Dendritic cell treated with granulocyte-macrophage colony-stimulating factor and Interleukin-4, amounts not matched to agents 40 ng/mL and 50 ng/mL, for 4 days (primary cell): ENCODE data around the gene CROCC.

Experiments used
- H3K27ac Mint-ChIP-seq: one replicate; pipeline ENCODE4 v1.8.0; 2022; ENCODE audit warnings: mild to moderate bottlenecking, mixed read lengths
- H3K27me3 Mint-ChIP-seq: one replicate; pipeline ENCODE4 v1.8.0; 2022; ENCODE audit warnings: mild to moderate bottlenecking, mixed read lengths
- H3K36me3 Mint-ChIP-seq: one replicate; pipeline ENCODE4 v1.8.0; 2022; ENCODE audit warnings: low read depth, mixed read lengths
- H3K4me1 Mint-ChIP-seq: one replicate; pipeline ENCODE4 v1.8.0; 2022; ENCODE audit warnings: low read depth, mixed read lengths
- H3K4me3 Mint-ChIP-seq: one replicate; pipeline ENCODE4 v1.8.0; 2022; ENCODE audit warnings: mild to moderate bottlenecking, moderate library complexity, mixed read lengths
- H3K9me3 Mint-ChIP-seq: one replicate; pipeline ENCODE4 v1.8.0; 2022; ENCODE audit warnings: mixed read lengths
- intact Hi-C: fragments of 100-400 bp; cut with micrococcal nuclease; formaldehyde crosslinking; loops from one replicate; pipeline ENCODE4 v1.15.0; 2022

The CROCC gene

DNA sequence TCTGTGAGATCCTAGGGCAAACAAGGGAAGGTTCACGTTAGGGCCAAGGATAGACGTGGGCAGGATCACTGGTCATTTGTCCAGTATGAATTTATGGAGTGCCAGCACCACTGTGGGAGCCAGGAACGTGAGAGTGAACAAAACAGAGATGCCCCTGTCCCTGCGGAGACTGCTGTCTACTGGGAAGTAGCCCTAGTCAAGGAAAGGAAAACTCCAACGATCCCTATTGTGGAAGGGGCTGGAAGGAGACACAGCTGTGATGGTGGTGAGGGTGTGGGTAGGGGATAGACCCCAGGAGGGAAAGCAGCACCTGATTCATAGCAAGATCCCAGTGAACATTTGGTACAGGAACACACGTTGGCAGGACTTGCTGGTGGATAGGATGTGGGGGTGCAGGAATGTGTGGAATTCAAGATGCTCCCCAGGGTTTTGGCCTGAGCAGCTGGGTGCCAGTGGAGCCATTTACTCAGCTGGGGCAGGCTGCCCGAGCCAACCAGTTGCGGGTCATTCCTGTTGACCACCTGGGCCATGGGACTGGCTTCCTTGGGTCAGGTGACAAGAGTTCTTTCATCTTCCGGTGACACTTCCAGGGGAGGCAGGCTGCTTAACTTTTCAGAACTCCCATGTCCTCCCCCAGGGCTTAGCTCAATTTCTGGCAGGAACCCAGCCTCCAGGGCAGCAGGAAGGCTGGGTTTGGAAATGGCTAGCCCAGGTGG is 91.2 kb downstream of the CROCC start:
- intact Hi-C loops, result loop anchor here (2.0 kb wide), 1 partner anchor 14 kb away; no protein-coding TSS in a partner anchor
- peaks cover 10% of the 10 kb centered on the region for H3K27me3 Mint-ChIP-seq
- peaks cover 52% of the 10 kb centered on the region for H3K4me1 Mint-ChIP-seq
- H3K4me3 Mint-ChIP-seq, result no peak overlapping the region
- no peak overlapping the region for H3K27ac Mint-ChIP-seq
- no peaks in the 10 kb centered on the region for H3K9me3 Mint-ChIP-seq
- H3K36me3 Mint-ChIP-seq, result peaks cover 12% of the 10 kb centered on the region

DNA sequence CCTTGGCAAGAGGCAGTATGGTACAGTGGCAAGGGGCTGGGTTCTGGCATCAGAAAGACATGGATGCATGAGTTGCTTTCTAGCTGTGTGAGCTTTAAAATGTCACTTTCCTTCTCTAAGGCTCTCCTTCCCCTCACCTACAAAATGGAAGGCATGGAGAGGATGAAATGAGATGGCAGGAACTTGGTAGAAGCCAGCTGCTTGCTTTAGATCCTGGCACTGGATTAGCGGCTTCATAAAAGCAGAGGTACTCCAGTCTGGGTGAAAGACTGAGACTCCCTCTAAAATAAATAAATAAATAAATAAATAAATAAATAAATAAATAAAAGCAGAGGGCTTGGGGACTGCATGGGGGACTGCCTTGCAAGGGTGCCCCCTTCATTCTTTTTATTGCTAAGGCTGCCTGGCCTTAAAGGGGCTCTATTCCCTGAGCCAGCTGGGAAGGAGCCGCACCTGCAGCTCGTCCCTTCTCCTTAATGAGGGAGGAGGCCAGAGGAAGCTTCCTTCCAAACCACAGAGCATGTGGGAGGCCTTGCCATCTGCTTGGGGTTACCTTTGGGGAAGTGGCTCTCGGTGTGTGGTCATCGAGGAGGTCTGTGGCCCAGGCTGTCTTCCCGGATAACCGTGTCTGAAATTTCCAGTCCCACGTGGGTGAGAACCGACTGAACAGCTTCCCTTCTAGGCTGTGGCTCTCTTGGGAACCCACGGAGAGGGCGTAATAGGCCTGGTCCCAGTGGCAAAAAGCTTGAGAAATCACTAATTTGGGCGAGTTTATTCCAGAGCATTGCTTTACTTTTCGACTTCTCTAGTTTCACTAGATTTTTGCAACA is 92.0 kb downstream of the CROCC start:
- H3K4me3 Mint-ChIP-seq, result no peak overlapping the region
- H3K27ac Mint-ChIP-seq, result peak overlapping the region; percentile 52
- H3K27me3 Mint-ChIP-seq, result peaks cover 10% of the 10 kb centered on the region
- H3K36me3 Mint-ChIP-seq, result peaks cover 20% of the 10 kb centered on the region
- H3K9me3 Mint-ChIP-seq, result no peaks in the 10 kb centered on the region
- H3K4me1 Mint-ChIP-seq, result peaks cover 52% of the 10 kb centered on the region
- intact Hi-C loops, result loop anchor here (2.0 kb wide), 1 partner anchor 13 kb away; no protein-coding TSS in a partner anchor

DNA sequence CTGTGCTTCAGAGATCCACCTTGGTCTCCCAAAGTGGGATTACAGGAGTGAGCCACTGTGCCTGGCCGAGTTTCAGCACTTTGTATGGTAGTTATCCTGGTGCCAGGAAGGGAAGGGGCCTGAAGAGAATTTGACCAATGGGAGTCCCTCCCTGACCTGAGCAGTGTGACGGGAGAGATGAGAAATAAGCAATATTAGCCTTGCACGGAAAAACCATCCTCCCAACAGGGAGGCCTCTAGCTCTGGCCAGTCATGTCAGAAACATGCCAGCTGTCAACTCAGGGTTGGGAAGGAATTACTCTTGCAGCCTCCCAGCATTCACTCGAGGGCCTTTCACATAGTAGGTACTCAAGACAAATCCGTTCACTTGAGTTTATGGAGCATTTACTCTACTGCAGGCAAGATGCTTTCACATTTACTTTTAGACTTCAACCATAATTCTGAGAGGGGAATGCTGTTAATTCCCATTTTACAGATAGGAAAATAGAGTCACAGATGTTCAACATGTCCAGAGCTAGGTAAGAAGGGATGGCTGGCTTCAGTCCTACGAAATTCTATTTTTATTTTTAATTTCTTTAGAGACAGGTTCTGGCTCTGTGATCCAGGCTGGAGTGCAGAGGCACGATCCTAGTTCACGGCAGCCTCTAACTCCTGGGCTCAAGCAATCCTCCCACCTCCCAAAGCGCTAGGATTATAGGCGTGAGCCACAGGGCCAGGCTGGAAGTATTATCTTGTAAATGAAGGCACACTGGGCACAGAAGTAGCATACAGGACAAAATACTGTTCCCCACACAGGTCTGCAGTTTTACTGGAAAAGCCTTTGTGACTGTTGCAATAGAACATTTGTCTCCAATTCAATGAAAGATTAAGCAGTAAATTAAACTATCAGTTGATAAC is 93.2 kb downstream of the CROCC start:
- intact Hi-C loops, result no loop called here
- Mint-ChIP-seq H3K4me3 (no peak overlapping the region), H3K36me3 (peaks cover 32% of the 10 kb centered on the region), H3K27ac (peak overlapping the region; percentile 52), H3K4me1 (peaks cover 49% of the 10 kb centered on the region), H3K9me3 (no peaks in the 10 kb centered on the region), H3K27me3 (peaks cover 10% of the 10 kb centered on the region)

DNA sequence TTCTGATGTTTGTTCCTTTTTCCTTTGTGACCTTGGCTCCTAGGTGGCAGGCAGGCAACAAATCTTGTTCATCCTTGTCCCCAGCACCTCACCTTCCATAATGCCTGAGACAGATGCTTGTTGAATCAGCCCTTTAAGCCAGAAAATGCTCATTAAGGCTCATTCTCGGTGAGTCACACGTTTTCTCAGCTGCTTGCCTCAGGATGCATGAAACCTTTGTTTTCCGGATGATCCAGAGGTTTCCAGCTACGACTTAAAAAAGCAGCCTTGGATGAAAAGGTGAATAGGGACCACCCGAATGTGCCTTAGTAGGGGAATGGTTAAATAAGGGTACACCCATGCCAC is 94.6 kb downstream of the CROCC start:
- no peaks in the 10 kb centered on the region for H3K9me3 Mint-ChIP-seq
- no peak overlapping the region for H3K27ac Mint-ChIP-seq
- peaks cover 10% of the 10 kb centered on the region for H3K27me3 Mint-ChIP-seq
- H3K4me1 Mint-ChIP-seq, result peaks cover 37% of the 10 kb centered on the region
- intact Hi-C loops, result no loop called here
- peaks cover 46% of the 10 kb centered on the region for H3K36me3 Mint-ChIP-seq
- H3K4me3 Mint-ChIP-seq, result no peak overlapping the region

DNA sequence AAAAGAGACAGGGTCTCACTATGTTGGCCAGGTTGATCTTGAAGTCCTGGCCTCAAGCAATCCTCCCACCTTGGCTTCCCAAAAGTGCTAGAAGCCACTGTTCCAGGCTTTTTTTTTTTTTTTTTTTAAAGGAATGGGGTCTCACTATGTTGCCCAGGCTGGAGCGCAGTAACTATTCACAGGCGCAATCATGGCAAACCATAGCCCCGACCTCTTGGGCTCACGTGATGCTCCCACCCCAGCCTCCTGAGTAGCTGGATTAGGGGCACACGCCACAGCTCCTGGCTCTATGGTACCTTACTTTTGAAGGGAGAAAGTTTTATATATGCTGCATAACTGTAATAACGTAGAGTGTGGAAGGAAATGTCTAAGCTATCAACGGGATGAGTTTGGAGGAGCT is 95.7 kb downstream of the CROCC start:
- Mint-ChIP-seq H3K4me3 (no peak overlapping the region), H3K4me1 (peaks cover 29% of the 10 kb centered on the region), H3K36me3 (peaks cover 57% of the 10 kb centered on the region), H3K27me3 (peaks cover 6% of the 10 kb centered on the region), H3K27ac (no peak overlapping the region), H3K9me3 (no peaks in the 10 kb centered on the region)
- intact Hi-C loops, result no loop called here

DNA sequence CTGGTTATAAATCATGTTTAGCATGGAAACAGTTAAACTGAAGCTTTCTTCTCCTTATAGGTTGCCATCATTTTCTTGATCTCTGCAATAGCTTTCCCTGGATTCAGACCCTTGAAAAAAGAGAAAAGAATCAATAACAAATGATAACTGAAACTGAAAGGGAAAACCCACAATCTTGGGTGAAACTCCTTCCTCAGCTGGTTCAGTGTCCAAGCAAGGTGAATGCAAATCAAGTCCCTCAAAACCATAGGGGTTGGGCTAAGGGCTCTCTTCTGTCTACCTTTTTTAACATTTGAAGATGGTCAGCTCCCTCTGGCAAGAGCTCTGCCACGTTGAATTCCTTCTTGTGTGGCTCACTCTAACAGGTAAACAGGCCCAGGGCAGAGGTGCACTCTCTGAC is 97.1 kb downstream of the CROCC start:
- Mint-ChIP-seq H3K27me3 (no peaks in the 10 kb centered on the region), H3K4me3 (no peak overlapping the region), H3K4me1 (peaks cover 31% of the 10 kb centered on the region), H3K27ac (no peak overlapping the region), H3K9me3 (no peaks in the 10 kb centered on the region), H3K36me3 (peaks cover 71% of the 10 kb centered on the region)
- intact Hi-C loops, result no loop called here

DNA sequence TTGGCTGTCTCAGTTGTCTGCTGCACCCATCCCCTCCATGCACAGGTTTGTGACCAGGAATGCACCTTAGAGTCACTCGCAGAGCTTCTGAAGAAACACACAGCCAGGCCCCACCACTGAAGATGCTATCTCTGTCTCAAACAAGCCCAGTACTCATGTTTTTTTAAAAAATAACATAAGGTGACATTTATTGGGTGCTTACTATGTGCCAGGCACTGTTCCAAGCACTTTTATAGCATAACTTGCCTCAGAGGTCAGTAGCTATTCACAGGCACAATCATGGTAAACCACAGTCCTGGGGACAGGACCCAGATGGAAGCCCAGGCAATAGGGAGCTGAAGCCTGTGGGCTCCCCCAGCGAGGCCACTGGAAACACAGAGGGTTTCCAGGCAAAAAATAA is 98.8 kb downstream of the CROCC start:
- peaks cover 84% of the 10 kb centered on the region for H3K36me3 Mint-ChIP-seq
- no peaks in the 10 kb centered on the region for H3K9me3 Mint-ChIP-seq
- intact Hi-C loops, result no loop called here
- no peaks in the 10 kb centered on the region for H3K27me3 Mint-ChIP-seq
- H3K4me3 Mint-ChIP-seq, result no peak overlapping the region
- no peak overlapping the region for H3K27ac Mint-ChIP-seq
- H3K4me1 Mint-ChIP-seq, result peaks cover 31% of the 10 kb centered on the region

DNA sequence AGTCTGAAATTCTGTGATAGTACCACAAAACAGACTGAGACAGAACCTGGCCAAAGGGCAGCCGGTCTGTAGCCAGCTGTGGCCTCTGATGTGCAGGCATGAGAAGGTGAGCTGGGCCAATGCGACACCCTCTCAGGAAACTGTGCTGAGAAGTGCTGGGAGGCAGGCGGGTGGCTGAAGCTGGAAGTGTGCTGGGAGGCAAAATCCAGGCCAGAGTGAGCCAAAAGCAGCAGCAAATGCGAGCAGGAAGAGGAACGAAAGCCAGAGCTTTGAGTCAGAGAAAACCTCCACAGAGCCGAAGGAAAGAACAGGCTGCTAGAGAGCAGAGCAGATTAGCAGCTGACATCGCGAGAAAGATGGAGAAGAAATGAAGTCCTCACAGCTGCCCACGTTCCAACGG is 100.2 kb downstream of the CROCC start:
- intact Hi-C loops, result no loop called here
- H3K4me3 Mint-ChIP-seq, result no peak overlapping the region
- peaks cover 91% of the 10 kb centered on the region for H3K36me3 Mint-ChIP-seq
- H3K27me3 Mint-ChIP-seq, result no peaks in the 10 kb centered on the region
- no peaks in the 10 kb centered on the region for H3K9me3 Mint-ChIP-seq
- H3K4me1 Mint-ChIP-seq, result peaks cover 33% of the 10 kb centered on the region
- peak overlapping the region; percentile 45 for H3K27ac Mint-ChIP-seq
